IPS-18a (cell line): ENCODE results near the gene ZSWIM6.

ENCODE experiments used
- H3K27ac ChIP-seq: one replicate; pipeline ENCODE4 v1.5.1; 2013; ENCODE audit warnings: low read length
- H3K27me3 ChIP-seq: one replicate; pipeline ENCODE4 v1.6.1; 2013; ENCODE audit warnings: mild to moderate bottlenecking, low read length; ENCODE audit not compliant: control insufficient read depth, insufficient read depth
- H3K36me3 ChIP-seq: one replicate; pipeline ENCODE4 v1.6.1; 2013; ENCODE audit warnings: low read depth, low read length; ENCODE audit not compliant: control insufficient read depth
- H3K4me1 ChIP-seq: one replicate; pipeline ENCODE4 v1.6.1; 2013; ENCODE audit warnings: low read depth, low read length; ENCODE audit not compliant: control insufficient read depth
- H3K4me3 ChIP-seq: one replicate; pipeline ENCODE4 v1.5.1; 2013; ENCODE audit warnings: low read length
- H3K9ac ChIP-seq: one replicate; pipeline ENCODE4 v1.6.1; 2013; ENCODE audit warnings: mild to moderate bottlenecking, low read length, moderate library complexity
- H3K9me3 ChIP-seq: one replicate; pipeline ENCODE4 v1.6.1; 2013; ENCODE audit warnings: low read depth, low read length; ENCODE audit not compliant: control insufficient read depth

ZSWIM6 gene

DNA sequence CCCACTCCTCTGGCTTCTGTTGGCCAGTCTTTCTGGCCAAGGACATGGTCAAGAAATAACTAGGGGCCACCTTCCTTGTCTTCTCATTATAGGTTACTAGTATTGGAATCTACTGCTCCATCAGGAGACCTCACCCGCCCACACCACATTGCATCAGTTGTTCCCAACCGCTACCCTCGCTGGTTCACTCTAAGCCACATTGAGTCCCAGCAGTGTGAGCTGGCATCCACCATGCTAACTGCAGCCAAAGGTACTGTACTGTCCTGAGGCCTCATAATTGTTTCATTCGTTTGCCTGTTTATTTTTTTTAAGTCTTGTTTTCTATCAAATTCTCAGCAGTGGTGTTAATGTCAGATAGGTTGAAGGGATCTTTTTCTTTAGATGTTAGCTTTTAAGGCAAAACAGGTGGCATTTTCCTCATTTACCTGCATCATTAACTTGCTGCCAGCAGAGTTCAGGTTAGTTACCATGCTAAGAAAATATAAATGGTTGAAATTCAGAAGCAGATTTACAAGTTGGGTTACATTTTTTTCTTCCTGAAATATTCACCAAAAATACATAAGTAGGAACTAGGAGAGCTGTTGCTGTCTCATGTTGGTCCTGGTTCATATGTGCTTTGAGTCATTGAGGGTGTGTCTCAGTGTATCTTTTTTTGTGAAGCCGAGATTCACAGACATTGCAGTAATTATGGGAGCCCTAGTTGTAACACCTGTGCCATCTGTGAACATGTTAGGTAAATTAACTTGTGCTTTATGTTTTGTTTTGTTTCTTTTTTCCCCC lies 206.9 kb downstream of the ZSWIM6 start:
- Histone ChIP-seq H3K9ac (no peak overlapping the region), H3K9me3 (peaks cover 7% of the 10 kb centered on the region), H3K36me3 (peaks cover 34% of the 10 kb centered on the region), H3K27me3 (no peaks in the 10 kb centered on the region), H3K4me1 (no peaks in the 10 kb centered on the region), H3K27ac (no peak overlapping the region), H3K4me3 (no peak overlapping the region)

DNA sequence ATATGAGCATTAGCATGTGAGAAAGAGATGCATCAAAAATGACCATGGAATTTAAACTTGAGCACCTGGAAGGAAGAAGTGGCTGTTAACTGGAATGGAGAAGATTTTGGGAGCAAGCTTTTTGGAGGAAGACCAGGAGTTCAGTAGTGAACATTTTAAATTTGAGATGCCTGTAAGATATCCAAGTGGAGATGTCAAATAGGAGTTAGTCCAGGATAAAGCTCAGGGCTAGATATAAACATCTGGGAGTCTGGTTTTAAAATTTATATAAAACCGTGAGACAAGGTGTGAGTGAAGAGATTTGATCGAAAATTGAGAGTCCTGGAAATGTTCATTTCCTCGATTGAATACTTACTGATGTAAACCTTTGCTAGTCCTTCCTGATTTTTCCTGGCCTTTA lies 217.5 kb downstream of the ZSWIM6 start:
- Histone ChIP-seq H3K27ac (no peak overlapping the region), H3K9me3 (no peaks in the 10 kb centered on the region), H3K4me3 (no peak overlapping the region), H3K4me1 (no peaks in the 10 kb centered on the region), H3K27me3 (no peaks in the 10 kb centered on the region), H3K36me3 (no peaks in the 10 kb centered on the region), H3K9ac (no peak overlapping the region)

DNA sequence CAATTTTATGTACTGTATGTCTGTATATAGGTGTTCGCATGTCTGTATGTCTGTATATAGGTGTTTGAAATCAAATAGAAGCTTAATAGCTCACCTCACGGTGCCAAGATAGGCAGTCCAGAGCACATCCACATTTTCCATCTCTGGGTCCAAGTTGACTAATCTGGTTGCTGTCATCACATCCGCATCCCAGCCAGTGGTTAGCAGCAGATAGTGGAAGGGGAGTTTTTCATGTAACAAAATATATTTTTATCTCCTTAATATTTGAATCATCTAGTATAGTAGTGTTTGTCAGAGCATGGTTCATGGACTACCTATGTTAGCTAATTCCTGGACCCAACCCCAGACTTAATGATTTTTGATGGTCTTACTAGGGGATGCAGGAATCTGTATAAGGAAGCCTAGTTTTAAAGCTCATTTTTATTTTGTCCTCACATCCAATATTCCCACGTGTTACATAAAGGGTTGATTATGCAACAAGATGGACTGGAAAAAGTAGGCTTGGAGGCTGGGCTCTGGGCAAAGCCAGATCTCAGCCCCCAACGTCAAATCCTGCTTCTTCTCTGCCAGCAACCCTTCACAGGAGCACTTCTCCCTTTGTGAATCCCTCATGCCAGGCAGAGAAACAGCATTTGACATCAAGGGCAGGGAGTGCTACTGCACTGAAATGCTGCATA lies 219.7 kb downstream of the ZSWIM6 start:
- Histone ChIP-seq H3K27me3 (no peaks in the 10 kb centered on the region), H3K4me1 (no peaks in the 10 kb centered on the region), H3K4me3 (no peak overlapping the region)

GRCh38 chr5:61559146-61559545 lies 227.1 kb downstream of the ZSWIM6 start:
- no peaks in the 10 kb centered on the region for H3K9me3 ChIP-seq
- H3K36me3 ChIP-seq: no peaks in the 10 kb centered on the region
- H3K27ac ChIP-seq: no peak overlapping the region
- no peak overlapping the region for H3K9ac ChIP-seq
- no peak overlapping the region for H3K4me3 ChIP-seq
- H3K27me3 ChIP-seq: no peaks in the 10 kb centered on the region
- H3K4me1 ChIP-seq: peaks cover 5% of the 10 kb centered on the region

More for the DNA sequence above, 219.7 kb downstream of the ZSWIM6 start:
- Histone ChIP-seq H3K9ac (no peak overlapping the region), H3K9me3 (no peaks in the 10 kb centered on the region), H3K27ac (no peak overlapping the region), H3K36me3 (no peaks in the 10 kb centered on the region)

DNA sequence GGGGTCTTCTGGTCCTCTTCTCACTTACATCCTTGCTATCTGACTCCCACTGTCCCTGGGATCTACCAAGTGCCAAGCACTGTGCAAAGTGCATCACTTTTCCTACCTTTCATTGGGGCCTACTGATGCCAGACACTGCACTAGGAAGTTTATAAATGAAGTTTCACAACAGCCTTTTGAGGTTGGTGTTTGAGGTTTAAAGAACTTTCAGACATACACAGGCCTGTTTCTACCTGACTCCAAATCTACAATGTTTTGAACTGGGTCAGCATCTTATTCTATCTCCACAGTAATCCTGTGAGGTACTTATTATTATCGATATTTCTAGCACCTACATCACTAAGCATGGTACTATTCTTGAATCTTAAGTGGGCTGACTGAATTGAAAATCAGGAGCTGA lies 227.7 kb downstream of the ZSWIM6 start:
- no peaks in the 10 kb centered on the region for H3K27me3 ChIP-seq
- H3K27ac ChIP-seq: no peak overlapping the region
- no peaks in the 10 kb centered on the region for H3K36me3 ChIP-seq

DNA sequence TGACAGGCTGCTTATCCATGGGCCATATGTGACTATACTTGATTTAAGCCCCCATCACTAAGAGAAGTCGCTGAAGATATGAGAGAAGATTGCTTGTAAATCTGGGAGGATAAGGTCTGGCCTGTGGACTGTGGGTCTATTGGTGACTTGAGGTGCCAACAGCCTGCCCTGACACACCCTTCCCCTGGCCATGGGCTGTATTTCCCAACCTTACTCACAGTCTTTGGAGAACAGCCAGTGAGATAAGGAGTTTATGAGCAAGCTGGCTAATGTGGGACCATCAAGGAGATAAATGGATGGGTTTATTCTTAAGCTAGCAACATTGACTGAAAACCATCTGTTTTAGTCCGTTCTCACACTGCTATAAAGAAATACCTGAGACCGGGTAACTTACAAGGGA lies 231.3 kb downstream of the ZSWIM6 start:
- Histone ChIP-seq H3K27ac (no peak overlapping the region), H3K36me3 (no peaks in the 10 kb centered on the region), H3K4me1 (peaks cover 5% of the 10 kb centered on the region), H3K27me3 (no peaks in the 10 kb centered on the region), H3K9me3 (no peaks in the 10 kb centered on the region), H3K9ac (no peak overlapping the region), H3K4me3 (no peak overlapping the region)

More for the DNA sequence above, 227.7 kb downstream of the ZSWIM6 start:
- H3K4me3 ChIP-seq: no peak overlapping the region
- peaks cover 5% of the 10 kb centered on the region for H3K4me1 ChIP-seq
- no peaks in the 10 kb centered on the region for H3K9me3 ChIP-seq
- H3K9ac ChIP-seq: no peak overlapping the region

- H3K9me3 ChIP-seq: no peaks in the 10 kb centered on the region
- no peak overlapping the region for H3K9ac ChIP-seq
- H3K36me3 ChIP-seq: no peaks in the 10 kb centered on the region
- no peak overlapping the region for H3K4me3 ChIP-seq
- no peaks in the 10 kb centered on the region for H3K4me1 ChIP-seq
- no peak overlapping the region for H3K27ac ChIP-seq
- H3K27me3 ChIP-seq: no peaks in the 10 kb centered on the region
These were observed 235.3 kb downstream of the ZSWIM6 start for GRCh38 chr5:61567337-61567736.

DNA sequence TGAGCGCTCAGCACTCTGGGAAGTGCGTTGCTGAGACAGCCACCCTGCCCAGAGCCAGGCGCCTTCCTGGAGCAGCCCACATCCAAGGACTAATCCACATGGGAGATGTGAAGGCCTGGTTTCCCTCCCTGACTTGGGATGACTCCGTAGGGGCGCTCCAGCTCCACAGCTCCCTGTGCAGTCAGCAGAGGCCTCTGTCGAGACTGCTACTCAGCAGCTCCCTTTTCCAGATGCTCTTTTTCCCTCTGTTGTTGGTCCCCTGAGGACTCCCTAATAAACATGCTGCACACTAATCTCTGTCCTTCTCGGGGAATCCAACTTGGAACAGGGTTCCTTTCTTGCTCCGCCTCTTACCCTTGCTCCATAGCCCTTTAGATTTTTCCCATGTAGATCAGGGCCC lies 237.3 kb downstream of the ZSWIM6 start:
- H3K27me3 ChIP-seq: no peaks in the 10 kb centered on the region
- H3K27ac ChIP-seq: no peak overlapping the region
- no peaks in the 10 kb centered on the region for H3K9me3 ChIP-seq
- no peak overlapping the region for H3K4me3 ChIP-seq
- no peak overlapping the region for H3K9ac ChIP-seq
- no peaks in the 10 kb centered on the region for H3K4me1 ChIP-seq
- H3K36me3 ChIP-seq: no peaks in the 10 kb centered on the region

DNA sequence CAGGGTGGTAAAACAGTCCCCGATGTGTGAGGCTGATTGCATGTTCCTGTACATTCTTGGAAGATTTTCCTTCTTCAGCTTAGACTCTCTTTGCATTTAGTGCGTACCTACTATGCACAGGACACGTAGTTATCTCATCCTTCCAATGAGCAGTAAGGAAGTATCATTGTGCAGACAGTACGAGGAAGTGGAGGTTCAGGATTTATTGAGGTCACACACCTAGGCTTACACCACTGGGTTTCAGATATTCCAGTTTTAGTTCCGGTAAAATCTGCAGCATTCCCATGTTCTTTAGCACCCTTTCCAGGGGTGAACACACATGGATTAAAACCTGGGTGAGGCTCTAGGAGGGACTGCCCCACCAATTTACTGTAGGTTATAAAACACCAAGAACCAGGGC lies 238.7 kb downstream of the ZSWIM6 start:
- Histone ChIP-seq H3K4me3 (no peak overlapping the region), H3K9ac (no peak overlapping the region), H3K4me1 (no peaks in the 10 kb centered on the region), H3K27ac (no peak overlapping the region), H3K9me3 (no peaks in the 10 kb centered on the region), H3K27me3 (no peaks in the 10 kb centered on the region), H3K36me3 (no peaks in the 10 kb centered on the region)

DNA sequence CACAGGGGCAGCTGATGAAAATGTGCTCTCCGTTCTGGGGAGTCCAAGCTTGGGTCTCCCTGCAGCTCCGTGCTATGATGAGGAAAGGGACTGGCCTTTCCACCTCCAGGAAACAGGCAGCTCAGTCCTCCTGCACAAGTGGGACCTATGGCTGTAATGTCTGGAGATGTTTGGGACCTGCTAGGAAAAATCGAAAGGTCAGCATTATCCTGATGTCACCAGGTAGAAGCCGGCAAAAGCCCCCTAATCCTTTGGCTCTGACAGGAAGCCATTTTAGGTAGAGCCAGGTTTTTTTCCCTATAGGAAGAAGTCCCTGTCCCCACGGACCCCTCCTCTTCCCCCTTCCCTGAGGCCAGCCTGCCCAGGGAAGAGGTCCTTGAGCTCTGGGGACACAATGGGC lies 240.9 kb downstream of the ZSWIM6 start:
- no peaks in the 10 kb centered on the region for H3K27me3 ChIP-seq
- H3K9ac ChIP-seq: no peak overlapping the region
- no peak overlapping the region for H3K4me3 ChIP-seq
- H3K36me3 ChIP-seq: no peaks in the 10 kb centered on the region
- no peaks in the 10 kb centered on the region for H3K9me3 ChIP-seq
- no peaks in the 10 kb centered on the region for H3K4me1 ChIP-seq
- no peak overlapping the region for H3K27ac ChIP-seq

GRCh38 chr5:61575103-61575502 lies 243.0 kb downstream of the ZSWIM6 start:
- Histone ChIP-seq H3K4me1 (no peaks in the 10 kb centered on the region), H3K27ac (no peak overlapping the region), H3K4me3 (no peak overlapping the region), H3K9ac (no peak overlapping the region), H3K9me3 (no peaks in the 10 kb centered on the region), H3K27me3 (no peaks in the 10 kb centered on the region), H3K36me3 (no peaks in the 10 kb centered on the region)

DNA sequence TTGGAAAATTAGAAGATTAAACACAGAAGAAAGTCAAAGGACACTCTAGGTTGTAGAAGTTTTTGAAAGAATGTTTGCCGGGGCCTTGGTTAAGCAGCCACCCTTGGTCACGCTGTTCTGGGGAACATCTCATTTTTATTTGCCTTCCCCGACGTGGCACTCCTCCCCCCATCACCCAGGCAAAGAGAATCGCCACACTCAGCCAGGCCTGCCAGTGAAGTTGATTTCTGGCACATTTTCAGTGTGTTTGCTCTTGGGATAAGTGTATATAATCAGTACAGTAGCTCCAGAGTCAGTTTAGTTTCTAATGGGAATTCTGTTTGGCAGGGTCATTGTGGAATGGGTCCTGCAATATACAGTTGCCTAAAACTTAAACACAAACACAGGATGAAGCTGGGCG lies 243.5 kb downstream of the ZSWIM6 start:
- Histone ChIP-seq H3K36me3 (no peaks in the 10 kb centered on the region), H3K9me3 (no peaks in the 10 kb centered on the region), H3K27ac (no peak overlapping the region), H3K4me3 (no peak overlapping the region), H3K4me1 (no peaks in the 10 kb centered on the region), H3K27me3 (no peaks in the 10 kb centered on the region), H3K9ac (no peak overlapping the region)
